SK-N-SH treated with all-trans-retinoic acid at 6 μM for 48 hours (cell line): ENCODE results near the gene VPREB1.

ENCODE experiments used
- ATAC-seq: fragments of 200-7000 bp; cut with Tn5 transposase; 3 replicates; pipeline ENCODE4 v1.9.1; 2020; ENCODE audit warnings: mild to moderate bottlenecking, moderate library complexity
- ARNTL ChIP-seq: fragments of 450-650 bp; formaldehyde crosslinking; IDR thresholded peaks from 2 replicates; pipeline ENCODE4 v1.5.0; 2020; ENCODE audit warnings: low read depth, mild to moderate bottlenecking, moderate library complexity, borderline replicate concordance
- BACH2 ChIP-seq: fragments of 250-450 bp; sonication (Bioruptor Pico); IDR thresholded peaks from 2 replicates; pipeline ENCODE4 v1.9.0; 2021; ENCODE audit warnings: mild to moderate bottlenecking, borderline replicate concordance
- CREB5 ChIP-seq: fragments of 250-450 bp; sonication (Bioruptor Pico); IDR thresholded peaks from 2 replicates; pipeline ENCODE4 v1.5.1; 2020; ENCODE audit warnings: low read depth, mild to moderate bottlenecking, moderate library complexity
- CSDC2 ChIP-seq: fragments of 250-450 bp; sonication (Bioruptor Pico); IDR thresholded peaks from 2 replicates; pipeline ENCODE4 v1.5.0; 2020; ENCODE audit warnings: mild to moderate bottlenecking, moderate library complexity
- CSRNP3 ChIP-seq: fragments of 250-450 bp; sonication (Bioruptor Pico); IDR thresholded peaks from 2 replicates; pipeline ENCODE4 v1.5.1; 2021; ENCODE audit warnings: mild to moderate bottlenecking, moderate library complexity
- ESRRG ChIP-seq: fragments of 250-450 bp; sonication (Bioruptor Pico); IDR thresholded peaks from 2 replicates; pipeline ENCODE4 v1.6.1; 2021; ENCODE audit warnings: mild to moderate bottlenecking
- ISL1 ChIP-seq: fragments of 250-450 bp; sonication (Bioruptor Pico); IDR thresholded peaks from 2 replicates; pipeline ENCODE4 v2.1.2; 2022; ENCODE audit warnings: mild to moderate bottlenecking, moderate library complexity
- POU6F1 ChIP-seq: fragments of 250-450 bp; sonication (Bioruptor Pico); IDR thresholded peaks from 2 replicates; pipeline ENCODE4 v1.8.0; 2021; ENCODE audit warnings: low read depth, mild to moderate bottlenecking, moderate library complexity, borderline replicate concordance
- PPARA ChIP-seq: fragments of 250-450 bp; sonication (Bioruptor Pico); IDR thresholded peaks from 2 replicates; pipeline ENCODE4 v1.5.0; 2020; ENCODE audit warnings: mild to moderate bottlenecking, borderline replicate concordance
- RARB ChIP-seq: fragments of 250-450 bp; sonication (Bioruptor Pico); IDR thresholded peaks from 2 replicates; pipeline ENCODE4 v1.8.0; 2021; ENCODE audit warnings: mild to moderate bottlenecking, moderate library complexity
- TCF4 ChIP-seq: fragments of 250-450 bp; sonication (Bioruptor Pico); IDR thresholded peaks from 2 replicates; pipeline ENCODE4 v1.8.0; 2021; ENCODE audit warnings: mild to moderate bottlenecking, moderate library complexity, borderline replicate concordance
- TOX ChIP-seq: fragments of 250-450 bp; sonication (Bioruptor Pico); IDR thresholded peaks from 2 replicates; pipeline ENCODE4 v1.8.0; 2021; ENCODE audit warnings: mild to moderate bottlenecking, moderate library complexity, borderline replicate concordance
- TSHZ2 ChIP-seq: fragments of 250-450 bp; sonication (Bioruptor Pico); IDR thresholded peaks from 2 replicates; pipeline ENCODE4 v1.5.0; 2020; ENCODE audit warnings: mild to moderate bottlenecking, moderate library complexity
- ZC3H10 ChIP-seq: fragments of 250-450 bp; sonication (Bioruptor Pico); IDR thresholded peaks from 2 replicates; pipeline ENCODE4 v1.5.1; 2021; ENCODE audit warnings: mild to moderate bottlenecking, moderate library complexity
- ZNF565 ChIP-seq: fragments of 450-650 bp; formaldehyde crosslinking; conservative IDR thresholded peaks from 2 replicates; pipeline ENCODE4 v1.5.0; 2020; ENCODE audit warnings: low read depth, mild to moderate bottlenecking, moderate library complexity
- ZNF70 ChIP-seq: fragments of 450-650 bp; formaldehyde crosslinking; IDR thresholded peaks from 2 replicates; pipeline ENCODE4 v1.5.0; 2020; ENCODE audit warnings: mild to moderate bottlenecking, moderate library complexity

VPREB1 gene

DNA sequence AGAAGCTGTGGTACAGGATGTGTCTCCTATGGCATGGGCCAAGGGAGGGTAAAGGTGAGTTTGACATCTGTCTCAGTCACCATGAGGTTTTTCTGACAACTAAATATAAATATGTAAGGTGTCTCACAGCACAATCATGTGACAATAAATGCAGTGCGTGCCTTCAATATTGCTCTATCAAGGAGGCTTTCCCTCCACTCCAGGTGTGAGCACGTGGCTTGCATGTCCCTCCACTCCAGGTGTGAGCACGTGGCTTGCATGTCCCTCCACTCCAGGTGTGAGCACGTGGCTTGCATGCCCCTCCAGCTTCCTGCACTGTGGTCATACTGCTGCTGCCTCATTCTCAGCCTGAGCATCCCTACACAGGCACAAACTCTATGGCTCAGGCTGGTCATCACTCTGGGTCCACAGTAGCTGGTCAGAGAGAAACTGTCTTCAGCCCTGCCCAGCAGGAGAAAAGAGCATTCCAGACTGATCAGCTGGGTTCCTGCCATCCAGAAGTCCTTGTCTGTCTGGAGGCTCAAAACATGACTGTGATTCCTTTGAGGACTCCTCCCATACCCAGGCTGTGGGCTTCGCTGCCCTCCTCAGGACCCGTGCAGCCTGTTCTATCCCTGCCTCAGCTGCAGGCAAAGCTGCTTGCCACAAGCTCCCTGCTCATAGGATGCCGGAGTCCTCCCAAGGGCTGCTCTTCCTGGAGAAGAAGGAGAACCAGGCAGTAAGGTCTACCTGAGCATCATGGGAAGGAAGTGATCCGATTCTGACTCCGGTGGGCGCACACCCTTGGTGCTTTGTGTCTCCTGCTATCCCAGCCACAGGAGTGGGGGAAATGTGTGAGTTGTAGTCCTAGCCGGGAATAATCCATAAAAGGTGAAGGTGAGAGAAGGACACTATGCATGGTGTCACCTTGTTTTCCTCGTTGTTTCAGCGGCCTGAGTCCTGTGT, 33.4 kb upstream of the VPREB1 start:
- ATAC-seq: no peak
- TF ChIP-seq CREB5 (no peak), ZNF70 (no peak), ESRRG (no peak), POU6F1 (CRISPR knock-in tag) (no peak), ARNTL (no peak), CSRNP3 (CRISPR knock-in tag) (no peak)

GRCh38 chr22:22213231-22213630, 31.4 kb upstream of the VPREB1 start:
- no peak for TF ChIP-seq ZNF70
- TF ChIP-seq, all 23 proteins: peak for 0
- ATAC-seq: no peak

DNA sequence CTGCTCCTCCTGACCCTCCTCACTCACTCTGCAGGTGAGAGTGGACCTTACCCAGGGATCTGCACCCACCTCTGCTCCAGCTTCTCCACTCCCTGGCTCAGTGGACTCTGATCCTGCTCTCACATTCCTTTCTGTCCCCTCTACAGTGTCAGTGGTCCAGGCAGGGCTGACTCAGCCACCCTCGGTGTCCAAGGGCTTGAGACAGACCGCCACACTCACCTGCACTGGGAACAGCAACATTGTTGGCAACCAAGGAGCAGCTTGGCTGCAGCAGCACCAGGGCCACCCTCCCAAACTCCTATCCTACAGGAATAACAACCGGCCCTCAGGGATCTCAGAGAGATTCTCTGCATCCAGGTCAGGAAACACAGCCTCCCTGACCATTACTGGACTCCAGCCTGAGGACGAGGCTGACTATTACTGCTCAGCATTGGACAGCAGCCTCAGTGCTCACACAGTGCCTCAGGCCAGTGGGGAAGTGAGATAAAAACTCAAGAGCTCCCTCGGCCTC, 29.7 kb upstream of the VPREB1 start:
- no peak for TF ChIP-seq ZC3H10
- TF ChIP-seq TOX (CRISPR knock-in tag): no peak
- ATAC-seq: no peak

DNA sequence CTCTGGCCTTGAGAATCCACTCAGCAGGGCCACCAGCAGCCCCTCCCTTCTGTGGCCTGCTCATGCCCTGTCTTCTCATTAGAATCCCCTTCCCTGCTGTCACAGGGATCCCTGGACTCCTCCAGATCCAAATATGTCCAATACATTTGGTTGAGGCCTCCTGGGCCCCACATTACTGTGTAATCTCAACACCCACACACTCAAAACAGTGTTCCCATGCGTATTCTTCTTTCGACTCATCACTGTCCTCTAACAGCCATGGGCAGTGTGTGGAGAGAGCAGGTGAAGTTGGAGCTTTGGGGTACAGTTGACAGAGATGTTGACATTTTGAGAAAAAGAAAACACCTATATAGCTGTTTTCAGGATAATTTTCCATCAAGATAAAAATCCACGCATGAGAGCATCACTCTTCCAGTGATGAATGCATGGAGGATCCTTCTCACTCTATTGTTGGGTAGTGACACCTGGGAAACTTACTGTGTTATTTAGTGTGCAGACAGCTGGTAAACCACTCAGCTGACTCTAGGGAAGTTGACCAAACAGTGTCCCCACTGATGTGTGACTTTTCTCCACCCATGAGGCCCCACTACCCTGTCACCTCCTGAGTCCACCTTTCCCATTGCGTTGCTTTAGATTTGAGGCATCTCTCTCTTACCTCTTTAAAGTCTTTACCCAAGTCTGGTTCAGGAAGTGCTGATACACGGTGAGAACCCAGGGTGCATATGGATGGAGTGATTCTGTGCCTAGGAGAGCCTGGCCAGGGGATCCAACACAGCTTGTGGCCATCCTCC, 28.7 kb upstream of the VPREB1 start:
- TF ChIP-seq TCF4 (CRISPR knock-in tag) (no peak), CSDC2 (CRISPR knock-in tag) (no peak), ZC3H10 (no peak), BACH2 (CRISPR knock-in tag) (no peak), CSRNP3 (CRISPR knock-in tag) (no peak), ZNF565 (CRISPR knock-in tag) (no peak), ISL1 (CRISPR knock-in tag) (no peak), TSHZ2 (CRISPR knock-in tag) (no peak), ARNTL (no peak)
- ATAC-seq: no peak

GRCh38 chr22:22216450-22216959, 28.1 kb upstream of the VPREB1 start:
- no peak for TF ChIP-seq ZNF70
- TF ChIP-seq BACH2 (CRISPR knock-in tag): no peak
- TF ChIP-seq PPARA: no peak
- no peak for TF ChIP-seq RARB
- TF ChIP-seq ZNF565 (CRISPR knock-in tag): no peak
- TF ChIP-seq TOX (CRISPR knock-in tag): no peak
- no peak for TF ChIP-seq CSDC2 (CRISPR knock-in tag)
- TF ChIP-seq TCF4 (CRISPR knock-in tag): no peak
- no peak for ATAC-seq
